Measurements from ENCODE around the gene FHIT. TPM values are rescaled to one million over a fixed set of nuclear protein-coding genes. Genes with fewer than 3 reads are reported as not detected.

FHIT gene
- total RNA-seq, 1 donor from 2014 or later = 10.2 TPM

Small RNA genes lying within 50 kb of the gene (microRNA-seq; reads per million reads assigned to microRNA genes)
- gene MIR548BB = not detected

Data from sciatic nerve (tissue), 1 donor.